Endothelial cell of umbilical vein (primary cell): Measurements from ENCODE around the gene COQ8B. TPM values are rescaled to one million over a fixed set of nuclear protein-coding genes. Genes with fewer than 3 reads are reported as not detected.

Experiments
- BruUV-seq: library from RNA; stranded (reverse); fragments of 400-500 nt; replicated peaks from 2 replicates; lab custom pipeline; 2021; lab: Mats Ljungman, UMichigan
- CTCF ChIA-PET: fragments of 300-600, 350-600 bp; sonication (Branson Sonifier 250); formaldehyde crosslinking; loops from one replicate; lab custom pipeline; 2021; ENCODE audit warnings: antibody characterized with exemption, inconsistent platforms; lab: Charles Lee
- POLR2A ChIA-PET: fragments of 300-600, 350-600 bp; sonication (Branson Sonifier 250); formaldehyde crosslinking; loops from one replicate; lab custom pipeline; 2021; ENCODE audit warnings: antibody characterized with exemption, inconsistent platforms; lab: Charles Lee
- DNase-seq: peaks from one replicate; pipeline ENCODE4 v3.0.0-alpha.2; 2011; ENCODE audit warnings: low read depth, low spot score
- FAIRE-seq: peaks from 2 replicates; lab custom pipeline; 2011; peaks lifted over from hg19 to GRCh38; lab: Jason Lieb, UNC
- H2AFZ ChIP-seq: 2 replicates; pipeline ENCODE4 v1.6.0; 2012; ENCODE audit warnings: low read depth, low read length, control low read depth, inconsistent platforms
- H3K27ac ChIP-seq: 2 replicates; pipeline ENCODE4 v1.5.1; 2011; ENCODE audit warnings: low read depth, mild to moderate bottlenecking, control low read depth, low read length, moderate library complexity; ENCODE audit not compliant: insufficient read depth
- H3K27me3 ChIP-seq, 2 experiments: 2 replicates each; pipeline versions ENCODE4 v1.6.0 to v1.6.1; 2011; ENCODE audit warnings: low read length in 2 of 2, mixed read lengths in 1 of 2; ENCODE audit not compliant: control insufficient read depth in 2 of 2, insufficient read depth in 2 of 2
- H3K36me3 ChIP-seq, 2 experiments: 2 replicates in 1 of 2; 3 replicates in 1 of 2; pipeline ENCODE4 v1.5.1; 2011; ENCODE audit warnings: low read length in 2 of 2, mild to moderate bottlenecking in 1 of 2, moderate library complexity in 1 of 2; ENCODE audit not compliant: control insufficient read depth in 2 of 2, insufficient read depth in 2 of 2; ENCODE audit errors: extremely low read depth in 1 of 2
- H3K4me1 ChIP-seq: 3 replicates; pipeline ENCODE4 v1.5.1; 2011; ENCODE audit warnings: mild to moderate bottlenecking, low read length; ENCODE audit not compliant: control insufficient read depth, insufficient read depth; ENCODE audit errors: extremely low read depth
- H3K4me2 ChIP-seq: 2 replicates; pipeline ENCODE4 v1.6.1; 2011; ENCODE audit warnings: low read length, control low read depth, mixed read lengths; ENCODE audit not compliant: insufficient read depth
- H3K4me3 ChIP-seq, 3 experiments: fragments of 200-600 bp in 1 of 3; sonication (generic), shearing (Covaris generic) in 1 of 3; replicated peaks in 1 of 3; 2 replicates each; pipeline ENCODE4 v1.5.1; 2011 to 2016; ENCODE audit warnings: control low read depth in 3 of 3, low read length in 3 of 3, mild to moderate bottlenecking in 2 of 3, inconsistent platforms in 1 of 3, low read depth in 1 of 3, moderate library complexity in 1 of 3; ENCODE audit not compliant: insufficient read depth in 1 of 3
- H3K79me2 ChIP-seq: 2 replicates; pipeline ENCODE4 v1.6.0; 2012; ENCODE audit warnings: low read length, inconsistent platforms; ENCODE audit not compliant: control insufficient read depth, insufficient read depth
- H3K9ac ChIP-seq: replicated peaks from 2 replicates; pipeline ENCODE3; 2011; ENCODE audit warnings: low read length, control low read depth; ENCODE audit not compliant: insufficient read depth; ENCODE audit errors: extremely low read depth
- H3K9me1 ChIP-seq: replicated peaks from 3 replicates; pipeline ENCODE4 v1.6.0; 2011; ENCODE audit warnings: mild to moderate bottlenecking, low read length; ENCODE audit not compliant: control insufficient read depth, insufficient read depth; ENCODE audit errors: extremely low read depth
- H3K9me3 ChIP-seq: replicated peaks from 2 replicates; pipeline ENCODE4 v1.5.1; 2012; ENCODE audit warnings: low read length, inconsistent platforms; ENCODE audit not compliant: control insufficient read depth, insufficient read depth
- H4K20me1 ChIP-seq: replicated peaks from 2 replicates; pipeline ENCODE3; 2011; ENCODE audit warnings: mild to moderate bottlenecking, low read length; ENCODE audit not compliant: control insufficient read depth, insufficient read depth; ENCODE audit errors: extremely low read depth
- EZH2 ChIP-seq: IDR thresholded peaks from 2 replicates; pipeline ENCODE4 v1.6.1; 2012; ENCODE audit warnings: borderline replicate concordance, low read depth, mild to moderate bottlenecking, moderate library complexity, low read length, inconsistent platforms; ENCODE audit not compliant: severe bottlenecking
- FOS ChIP-seq: IDR thresholded peaks from 2 replicates; pipeline ENCODE4 v1.6.1; 2011; ENCODE audit warnings: mild to moderate bottlenecking, low read length, moderate library complexity, borderline replicate concordance; ENCODE audit not compliant: insufficient read depth
- JUN ChIP-seq: IDR thresholded peaks from 2 replicates; pipeline ENCODE4 v1.6.1; 2011; ENCODE audit warnings: borderline replicate concordance, low read depth; ENCODE audit not compliant: insufficient read length, insufficient read depth
- MYC ChIP-seq: IDR thresholded peaks from one replicate; pipeline ENCODE4 v1.6.1; 2011; ENCODE audit warnings: mild to moderate bottlenecking, low read depth, low read length
- POLR2A ChIP-seq: IDR thresholded peaks from 2 replicates; pipeline ENCODE4 v1.6.1; 2012; ENCODE audit warnings: low read depth, mild to moderate bottlenecking, control low read depth, low read length
- POLR2AphosphoS5 ChIP-seq: IDR thresholded peaks from 2 replicates; pipeline ENCODE4 v1.6.1; 2012; ENCODE audit warnings: low read depth, mild to moderate bottlenecking, control low read depth, low read length, moderate library complexity; ENCODE audit not compliant: insufficient read depth
- dilution Hi-C: fragments of 300-500 bp; cut with MboI; formaldehyde crosslinking; loops from one replicate; pipeline ENCODE4 v1.15.0; 2019; ENCODE audit warnings: low sequenced_read_pairs; ENCODE audit not compliant: extremely low pct_ligation_motif_present
- intact Hi-C: fragments of 100-400 bp; cut with micrococcal nuclease; formaldehyde crosslinking; loops from one replicate; pipeline ENCODE4 v1.10.0; 2022
- polyA plus RNA-seq, 4 experiments: library from polyadenylated mRNA; depleted of rRNA in 3 of 4; stranded (reverse) in 3 of 4; unstranded in 1 of 4; fragments of >200 nt; gene quantifications; 2 replicates each; pipeline versions ENCODE4 v1.2.1 to v1.2.3, GENCODE V29; 2011 to 2012; ENCODE audit warnings: missing spikeins in 1 of 4
- total RNA-seq: library from RNA; stranded (reverse); gene quantifications from 2 replicates; pipeline ENCODE4 v1.2.3, GENCODE V29; 2021
- TF ChIP-seq, protein P1 (sequence below): IDR thresholded peaks from 2 replicates; pipeline ENCODE4 v1.6.1; 2011; ENCODE audit not compliant: insufficient read depth, insufficient read length
- TF ChIP-seq, protein P2 (sequence below), 2 donors: IDR thresholded peaks; 1 replicate in 1 of 2; 2 replicates in 1 of 2; pipeline ENCODE4 v1.5.1; 2011; ENCODE audit warnings: low read length in 2 of 2, mild to moderate bottlenecking in 2 of 2, moderate library complexity in 2 of 2, control low read depth in 1 of 2, inconsistent platforms in 1 of 2, low read depth in 1 of 2; ENCODE audit not compliant: insufficient read depth in 1 of 2; ENCODE audit errors: extremely low read depth in 1 of 2

COQ8B gene
- total and polyA plus RNA-seq, 2 donors (not counting 3 experiments of a cell fraction or from before 2014, with no cell fraction given), result 16.2 to 19.2 TPM

DNA sequence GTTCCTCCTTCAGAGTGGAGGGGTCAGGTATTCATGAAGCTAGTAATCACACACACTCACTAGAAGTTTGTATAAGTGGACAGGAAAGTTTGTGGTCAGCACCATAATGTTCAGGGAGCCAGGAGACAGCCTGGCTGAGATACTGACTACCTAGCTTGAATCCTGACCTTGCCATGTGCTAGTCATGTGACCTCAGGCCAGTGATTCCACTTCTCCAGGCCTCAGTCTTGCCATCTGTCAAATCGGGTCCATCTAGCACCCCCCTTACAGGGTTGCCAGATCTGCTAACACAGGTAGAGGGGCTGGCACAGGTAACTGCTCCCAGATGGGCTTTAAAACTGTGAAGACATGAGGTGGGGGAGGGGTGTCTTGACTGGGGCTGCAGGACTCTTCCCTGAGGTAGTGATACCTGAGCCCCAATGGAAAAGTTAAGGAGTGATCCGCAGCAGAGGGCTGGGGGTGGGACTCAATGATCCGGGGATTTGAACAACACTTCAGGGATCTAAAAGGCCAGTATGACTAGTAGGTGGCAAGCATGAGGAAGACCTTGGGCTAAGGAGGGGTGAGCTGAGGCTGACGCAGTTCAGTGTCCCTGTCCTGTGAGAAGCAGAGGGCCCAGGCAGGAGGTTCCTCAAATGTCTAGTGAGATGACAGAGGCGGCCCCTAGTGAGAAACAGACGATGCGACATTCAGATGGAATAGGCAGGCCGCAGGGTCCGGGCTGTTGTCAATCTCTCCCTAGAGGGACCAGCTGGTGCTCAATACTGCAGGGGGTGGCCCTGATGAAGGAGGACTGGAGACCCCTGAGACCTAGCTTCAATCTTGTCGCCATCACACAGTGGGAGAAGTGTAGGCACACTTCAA, 25.1 kb upstream of the COQ8B start:
- dilution Hi-C loops (no loop called here), intact Hi-C loops (no loop called here)
- DNase-seq (no peak), FAIRE-seq (no peak)
- Histone ChIP-seq H4K20me1 (no peaks in the 10 kb centered on the region), H3K27me3 (no peaks in the 10 kb centered on the region), H3K9ac (no peak overlapping the region), H3K9me3 (no peaks in the 10 kb centered on the region), H3K4me2 (no peak overlapping the region), H3K9me1 (no peaks in the 10 kb centered on the region), H3K27ac (no peak overlapping the region), H3K36me3 (peaks cover 3 to 15% of the 10 kb centered on the region in 2 experiments), H3K4me1 (peaks cover 9% of the 10 kb centered on the region), H2AFZ (no peak overlapping the region), H3K79me2 (no peaks in the 10 kb centered on the region), H3K4me3 (no peak overlapping the region)
- ChIA-PET POLR2A (no interaction called here), CTCF (interaction anchor here (0.7 kb wide), 1 partner anchor 78 kb away, joined by 3 read pairs; no protein-coding TSS in a partner anchor)
- TF ChIP-seq POLR2A (no peak), MYC (no peak), JUN (no peak), FOS (no peak), EZH2 (no peak), POLR2AphosphoS5 (no peak)
- TF ChIP-seq, protein P1, sequence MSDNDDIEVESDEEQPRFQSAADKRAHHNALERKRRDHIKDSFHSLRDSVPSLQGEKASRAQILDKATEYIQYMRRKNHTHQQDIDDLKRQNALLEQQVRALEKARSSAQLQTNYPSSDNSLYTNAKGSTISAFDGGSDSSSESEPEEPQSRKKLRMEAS, result no peak
- TF ChIP-seq, protein P2, sequence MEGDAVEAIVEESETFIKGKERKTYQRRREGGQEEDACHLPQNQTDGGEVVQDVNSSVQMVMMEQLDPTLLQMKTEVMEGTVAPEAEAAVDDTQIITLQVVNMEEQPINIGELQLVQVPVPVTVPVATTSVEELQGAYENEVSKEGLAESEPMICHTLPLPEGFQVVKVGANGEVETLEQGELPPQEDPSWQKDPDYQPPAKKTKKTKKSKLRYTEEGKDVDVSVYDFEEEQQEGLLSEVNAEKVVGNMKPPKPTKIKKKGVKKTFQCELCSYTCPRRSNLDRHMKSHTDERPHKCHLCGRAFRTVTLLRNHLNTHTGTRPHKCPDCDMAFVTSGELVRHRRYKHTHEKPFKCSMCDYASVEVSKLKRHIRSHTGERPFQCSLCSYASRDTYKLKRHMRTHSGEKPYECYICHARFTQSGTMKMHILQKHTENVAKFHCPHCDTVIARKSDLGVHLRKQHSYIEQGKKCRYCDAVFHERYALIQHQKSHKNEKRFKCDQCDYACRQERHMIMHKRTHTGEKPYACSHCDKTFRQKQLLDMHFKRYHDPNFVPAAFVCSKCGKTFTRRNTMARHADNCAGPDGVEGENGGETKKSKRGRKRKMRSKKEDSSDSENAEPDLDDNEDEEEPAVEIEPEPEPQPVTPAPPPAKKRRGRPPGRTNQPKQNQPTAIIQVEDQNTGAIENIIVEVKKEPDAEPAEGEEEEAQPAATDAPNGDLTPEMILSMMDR (IDR thresholded peaks at IDR 0.05; ENCODE audit: extremely low read depth in 1 of 2, insufficient read depth in 1 of 2, low read depth in 1 of 2, low read length in 2 of 2), result no peak
- no TSS peak for BruUV-seq
